ENCODE results near the gene EXOC6.

The EXOC6 gene

GRCh38 chr10:93061594-93062513, 213.5 kb downstream of the EXOC6 start:
- no peak for DNase-seq (ENCODE audit: extremely low read depth, low read depth)

DNA sequence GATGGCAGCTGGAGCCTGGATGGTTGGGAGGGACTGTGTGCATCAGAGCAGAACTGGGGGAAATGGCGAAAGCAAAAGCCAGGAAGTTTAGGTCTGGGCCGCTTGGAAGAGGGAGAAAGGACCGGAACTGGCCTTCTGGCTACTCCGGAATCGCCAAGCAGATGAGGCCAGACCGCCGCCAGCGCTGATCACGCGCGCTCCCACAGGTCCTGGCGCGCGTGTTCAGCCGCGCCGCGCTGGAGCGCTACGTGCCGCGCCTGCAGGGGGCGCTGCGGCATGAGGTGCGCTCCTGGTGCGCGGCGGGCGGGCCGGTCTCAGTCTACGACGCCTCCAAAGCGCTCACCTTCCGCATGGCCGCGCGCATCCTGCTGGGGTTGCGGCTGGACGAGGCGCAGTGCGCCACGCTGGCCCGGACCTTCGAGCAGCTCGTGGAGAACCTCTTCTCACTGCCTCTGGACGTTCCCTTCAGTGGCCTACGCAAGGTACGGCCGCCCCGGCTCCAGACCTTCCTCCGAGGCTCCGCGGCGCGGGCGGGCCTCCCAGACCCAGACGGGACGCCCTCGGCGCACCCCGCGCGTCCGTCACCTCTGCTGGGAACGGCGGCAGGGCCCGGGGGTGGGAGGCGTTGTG, 214.3 kb downstream of the EXOC6 start:
- TF ChIP-seq, protein P1, sequence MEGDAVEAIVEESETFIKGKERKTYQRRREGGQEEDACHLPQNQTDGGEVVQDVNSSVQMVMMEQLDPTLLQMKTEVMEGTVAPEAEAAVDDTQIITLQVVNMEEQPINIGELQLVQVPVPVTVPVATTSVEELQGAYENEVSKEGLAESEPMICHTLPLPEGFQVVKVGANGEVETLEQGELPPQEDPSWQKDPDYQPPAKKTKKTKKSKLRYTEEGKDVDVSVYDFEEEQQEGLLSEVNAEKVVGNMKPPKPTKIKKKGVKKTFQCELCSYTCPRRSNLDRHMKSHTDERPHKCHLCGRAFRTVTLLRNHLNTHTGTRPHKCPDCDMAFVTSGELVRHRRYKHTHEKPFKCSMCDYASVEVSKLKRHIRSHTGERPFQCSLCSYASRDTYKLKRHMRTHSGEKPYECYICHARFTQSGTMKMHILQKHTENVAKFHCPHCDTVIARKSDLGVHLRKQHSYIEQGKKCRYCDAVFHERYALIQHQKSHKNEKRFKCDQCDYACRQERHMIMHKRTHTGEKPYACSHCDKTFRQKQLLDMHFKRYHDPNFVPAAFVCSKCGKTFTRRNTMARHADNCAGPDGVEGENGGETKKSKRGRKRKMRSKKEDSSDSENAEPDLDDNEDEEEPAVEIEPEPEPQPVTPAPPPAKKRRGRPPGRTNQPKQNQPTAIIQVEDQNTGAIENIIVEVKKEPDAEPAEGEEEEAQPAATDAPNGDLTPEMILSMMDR (IDR thresholded peaks at IDR 0.05; ENCODE audit: low read depth, low read length, missing control alignments), result peak; percentile 73
- no peak for DNase-seq (ENCODE audit: extremely low read depth, low read depth)
- H3K4me3 ChIP-seq (replicated peaks; ENCODE audit: low read depth, low read length), result peak overlapping the region; percentile 28

More at GRCh38 chr10:93061594-93062513, 213.5 kb downstream of the EXOC6 start:
- peak overlapping the region; percentile 28 for H3K4me3 ChIP-seq (replicated peaks; ENCODE audit: low read depth, low read length)
- TF ChIP-seq, protein P1 (IDR thresholded peaks at IDR 0.05; ENCODE audit: low read depth, low read length, missing control alignments), result no peak

DNA sequence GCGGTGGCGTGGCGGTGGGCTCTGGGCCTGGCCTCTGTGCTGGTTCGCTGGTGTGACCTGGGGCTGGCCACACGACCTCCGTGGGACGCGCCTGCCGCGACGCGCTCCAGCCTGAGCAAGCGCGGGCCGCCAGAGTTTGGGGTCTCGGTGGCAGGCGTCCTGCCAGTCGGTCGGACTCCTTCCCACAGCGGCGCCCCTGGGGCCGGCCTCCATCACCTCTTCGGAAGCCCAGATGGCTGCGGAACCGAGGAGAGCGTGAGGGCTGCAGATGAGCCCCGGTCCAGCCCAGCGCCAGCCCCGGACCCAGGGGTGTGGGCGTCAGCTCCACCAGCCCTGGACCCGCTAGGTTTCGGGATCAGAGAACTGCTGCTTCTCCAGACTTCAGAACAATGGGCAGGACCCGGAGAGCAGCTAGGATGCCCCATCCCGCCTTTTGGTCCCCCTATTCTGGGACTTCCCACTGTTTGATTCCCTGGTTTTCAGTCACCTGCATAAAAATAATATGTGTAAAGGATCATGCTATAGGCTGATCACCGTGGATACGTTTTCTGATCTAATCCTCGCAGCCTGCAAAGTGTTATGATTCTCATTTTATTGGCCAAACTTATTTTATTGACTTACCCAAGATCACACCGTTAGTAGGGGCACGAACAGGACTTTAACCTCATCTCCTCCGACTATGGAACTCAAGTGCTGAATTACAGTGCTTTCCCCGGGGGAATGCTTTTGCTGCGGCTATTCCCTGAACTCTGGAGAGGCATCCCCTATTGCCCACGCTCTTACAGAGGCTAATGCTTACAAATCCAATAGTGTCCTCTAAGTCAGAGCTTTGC, 215.0 kb downstream of the EXOC6 start:
- H3K4me3 ChIP-seq (replicated peaks; ENCODE audit: low read depth, low read length), result peak overlapping the region; percentile 28
- DNase-seq (ENCODE audit: extremely low read depth, low read depth), result no peak
- TF ChIP-seq, protein P1 (IDR thresholded peaks at IDR 0.05; ENCODE audit: low read depth, low read length, missing control alignments), result no peak

DNA sequence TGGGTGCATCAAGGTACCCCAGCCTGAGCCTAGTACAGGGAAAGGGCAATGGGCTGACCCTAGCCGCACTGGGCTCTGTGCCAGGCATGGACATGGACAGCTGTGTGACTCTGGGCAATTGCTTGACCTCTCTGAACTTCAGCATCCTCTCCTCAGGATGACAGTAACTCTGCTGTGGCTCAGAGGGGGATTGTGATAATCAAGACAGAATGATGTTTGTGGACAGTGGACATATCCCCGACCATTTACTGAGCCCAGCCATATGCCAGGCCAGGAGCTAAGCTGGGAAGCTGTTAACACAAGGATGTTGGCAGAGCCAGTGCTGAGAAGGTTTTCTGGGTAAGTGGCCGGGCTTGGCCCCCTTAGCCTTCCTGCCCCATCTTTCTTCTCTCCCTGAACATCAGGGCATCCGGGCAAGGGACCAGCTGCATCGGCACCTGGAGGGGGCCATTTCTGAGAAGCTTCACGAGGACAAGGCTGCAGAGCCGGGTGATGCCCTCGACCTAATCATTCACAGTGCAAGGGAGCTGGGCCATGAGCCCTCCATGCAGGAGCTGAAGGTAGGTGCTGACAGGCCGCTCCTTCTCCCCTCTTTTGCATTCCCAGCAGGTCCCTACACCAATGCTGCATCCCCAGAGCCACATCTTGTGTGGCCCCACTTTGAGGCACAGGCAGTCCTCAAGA, 215.8 kb downstream of the EXOC6 start:
- DNase-seq (ENCODE audit: extremely low read depth, low read depth), result no peak
- TF ChIP-seq, protein P1 (IDR thresholded peaks at IDR 0.05; ENCODE audit: low read depth, low read length, missing control alignments), result no peak
- H3K4me3 ChIP-seq (replicated peaks; ENCODE audit: low read depth, low read length), result no peak overlapping the region

- TF ChIP-seq, protein P1 (IDR thresholded peaks at IDR 0.05; ENCODE audit: low read depth, low read length, missing control alignments), result no peak
- H3K4me3 ChIP-seq (replicated peaks; ENCODE audit: low read depth, low read length), result no peak overlapping the region
- DNase-seq (ENCODE audit: extremely low read depth, low read depth), result no peak
Measured at GRCh38 chr10:93064874-93065660, 216.7 kb downstream of the EXOC6 start.
